Nephron progenitor cell (in vitro differentiated cells): Measurements from ENCODE around the gene LCAT.
A peak's percentile ranks its signal among the peaks of the same experiment; 100 is the strongest.

Experiments used
- DNase-seq: peaks from one replicate; pipeline ENCODE4 v3.0.0; 2021
- H3K27ac Mint-ChIP-seq: 2 replicates; pipeline ENCODE4 v1.8.0; 2021; ENCODE audit warnings: mild to moderate bottlenecking, moderate library complexity, mixed read lengths
- H3K27me3 Mint-ChIP-seq: 2 replicates; pipeline ENCODE4 v1.8.0; 2021; ENCODE audit warnings: mild to moderate bottlenecking, low read depth, mixed read lengths; ENCODE audit not compliant: poor library complexity
- H3K36me3 Mint-ChIP-seq: 2 replicates; pipeline ENCODE4 v1.8.0; 2021; ENCODE audit warnings: low read depth, mixed read lengths
- H3K4me1 Mint-ChIP-seq: 2 replicates; pipeline ENCODE4 v1.8.0; 2021; ENCODE audit warnings: mixed read lengths
- H3K4me3 Mint-ChIP-seq: 2 replicates; pipeline ENCODE4 v1.8.0; 2021; ENCODE audit warnings: mild to moderate bottlenecking, moderate library complexity, mixed read lengths
- H3K9me3 Mint-ChIP-seq: 2 replicates; pipeline ENCODE4 v1.8.0; 2021; ENCODE audit warnings: mild to moderate bottlenecking, moderate library complexity, mixed read lengths
- TF ChIP-seq, protein P1 (sequence below): fragments of 200-600 bp; sonication (generic); IDR thresholded peaks from 2 replicates; pipeline ENCODE4 v1.5.0; 2021; ENCODE audit warnings: antibody characterized with exemption

The LCAT gene

DNA sequence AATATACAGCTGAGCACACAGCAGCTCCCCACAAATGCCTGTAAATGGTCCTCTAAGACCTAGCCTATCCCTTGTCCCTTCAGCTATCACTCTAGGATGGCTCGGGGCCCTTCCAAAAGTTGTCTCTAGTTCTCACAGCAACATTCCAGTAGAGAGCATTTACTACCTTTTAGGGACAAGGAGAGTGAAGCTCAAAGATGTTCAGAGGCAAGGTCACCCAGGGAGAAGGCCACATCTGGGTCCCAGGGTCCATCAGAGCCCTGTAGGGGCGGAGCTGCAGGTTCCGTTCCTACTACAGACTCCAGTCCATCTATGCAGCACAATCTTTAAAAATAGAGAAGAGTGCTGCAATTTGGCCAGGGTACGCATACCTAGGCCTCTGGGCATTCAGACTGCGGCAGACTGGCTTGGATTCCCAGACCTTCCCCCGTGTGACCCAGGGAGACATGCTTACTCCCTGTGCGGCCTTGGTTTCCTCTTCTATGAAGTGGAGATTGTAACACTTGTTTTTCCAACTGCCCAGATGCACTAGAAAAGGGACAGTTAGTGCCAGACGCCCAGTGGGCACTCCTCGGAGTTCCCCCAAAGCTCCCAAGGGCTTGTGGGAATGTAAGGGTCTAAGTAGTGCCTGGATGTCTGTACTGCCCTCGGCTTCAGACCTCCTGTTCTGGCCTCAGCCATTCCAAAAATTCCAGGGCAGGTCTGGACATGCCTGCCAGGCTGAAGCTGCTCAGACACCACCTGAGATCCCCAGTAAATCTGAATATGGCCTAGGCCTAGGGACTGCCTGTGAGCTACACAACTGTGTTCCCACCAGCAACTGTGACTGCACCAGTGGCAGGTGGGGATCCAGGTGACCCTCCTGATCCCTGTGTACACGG is 22.0 kb upstream of the LCAT start:
- Mint-ChIP-seq H3K36me3 (peaks cover 17% of the 10 kb centered on the region), H3K9me3 (no peaks in the 10 kb centered on the region), H3K4me3 (peak overlapping the region; percentile 98), H3K27ac (peak overlapping the region; percentile 34), H3K27me3 (peaks cover 11% of the 10 kb centered on the region), H3K4me1 (peaks cover 60% of the 10 kb centered on the region)
- TF ChIP-seq, protein P1, sequence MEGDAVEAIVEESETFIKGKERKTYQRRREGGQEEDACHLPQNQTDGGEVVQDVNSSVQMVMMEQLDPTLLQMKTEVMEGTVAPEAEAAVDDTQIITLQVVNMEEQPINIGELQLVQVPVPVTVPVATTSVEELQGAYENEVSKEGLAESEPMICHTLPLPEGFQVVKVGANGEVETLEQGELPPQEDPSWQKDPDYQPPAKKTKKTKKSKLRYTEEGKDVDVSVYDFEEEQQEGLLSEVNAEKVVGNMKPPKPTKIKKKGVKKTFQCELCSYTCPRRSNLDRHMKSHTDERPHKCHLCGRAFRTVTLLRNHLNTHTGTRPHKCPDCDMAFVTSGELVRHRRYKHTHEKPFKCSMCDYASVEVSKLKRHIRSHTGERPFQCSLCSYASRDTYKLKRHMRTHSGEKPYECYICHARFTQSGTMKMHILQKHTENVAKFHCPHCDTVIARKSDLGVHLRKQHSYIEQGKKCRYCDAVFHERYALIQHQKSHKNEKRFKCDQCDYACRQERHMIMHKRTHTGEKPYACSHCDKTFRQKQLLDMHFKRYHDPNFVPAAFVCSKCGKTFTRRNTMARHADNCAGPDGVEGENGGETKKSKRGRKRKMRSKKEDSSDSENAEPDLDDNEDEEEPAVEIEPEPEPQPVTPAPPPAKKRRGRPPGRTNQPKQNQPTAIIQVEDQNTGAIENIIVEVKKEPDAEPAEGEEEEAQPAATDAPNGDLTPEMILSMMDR = no peak
- DNase-seq = no peak

DNA sequence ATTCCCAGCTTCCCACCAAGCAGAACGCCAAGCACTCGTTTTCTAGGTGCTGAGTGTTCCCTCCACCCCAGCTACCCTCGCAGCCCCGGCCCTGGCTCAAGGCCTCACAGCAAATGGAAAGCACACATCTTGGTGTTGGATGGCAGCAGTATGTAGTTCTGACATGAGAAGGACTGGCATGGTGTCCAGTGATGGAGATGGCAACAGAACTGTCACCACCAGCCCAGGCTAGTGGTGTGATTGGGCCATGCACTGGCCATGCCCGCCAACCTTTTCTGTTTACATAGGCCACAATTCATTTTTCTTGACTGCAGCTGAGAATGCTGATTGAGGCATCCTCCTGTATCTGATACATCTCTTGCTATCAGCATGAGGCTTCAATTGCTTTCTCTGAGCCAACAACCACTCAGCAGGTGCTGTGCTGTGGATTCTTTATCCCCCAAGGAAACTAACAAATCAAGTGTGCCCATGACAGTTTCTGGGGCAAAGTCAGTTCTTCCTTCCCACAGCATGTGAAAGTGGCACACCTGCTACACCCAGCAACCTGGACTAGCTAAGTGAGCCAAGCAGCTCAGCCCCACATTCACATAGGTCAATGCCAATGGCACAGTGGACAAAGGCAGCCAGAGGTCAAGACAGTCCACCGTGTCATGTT is 20.7 kb upstream of the LCAT start:
- H3K4me1 Mint-ChIP-seq = peaks cover 52% of the 10 kb centered on the region
- no peak for DNase-seq
- TF ChIP-seq, protein P1 = no peak
- peaks cover 24% of the 10 kb centered on the region for H3K36me3 Mint-ChIP-seq
- H3K4me3 Mint-ChIP-seq = no peak overlapping the region
- no peak overlapping the region for H3K27ac Mint-ChIP-seq
- H3K27me3 Mint-ChIP-seq = peaks cover 8% of the 10 kb centered on the region
- no peaks in the 10 kb centered on the region for H3K9me3 Mint-ChIP-seq

DNA sequence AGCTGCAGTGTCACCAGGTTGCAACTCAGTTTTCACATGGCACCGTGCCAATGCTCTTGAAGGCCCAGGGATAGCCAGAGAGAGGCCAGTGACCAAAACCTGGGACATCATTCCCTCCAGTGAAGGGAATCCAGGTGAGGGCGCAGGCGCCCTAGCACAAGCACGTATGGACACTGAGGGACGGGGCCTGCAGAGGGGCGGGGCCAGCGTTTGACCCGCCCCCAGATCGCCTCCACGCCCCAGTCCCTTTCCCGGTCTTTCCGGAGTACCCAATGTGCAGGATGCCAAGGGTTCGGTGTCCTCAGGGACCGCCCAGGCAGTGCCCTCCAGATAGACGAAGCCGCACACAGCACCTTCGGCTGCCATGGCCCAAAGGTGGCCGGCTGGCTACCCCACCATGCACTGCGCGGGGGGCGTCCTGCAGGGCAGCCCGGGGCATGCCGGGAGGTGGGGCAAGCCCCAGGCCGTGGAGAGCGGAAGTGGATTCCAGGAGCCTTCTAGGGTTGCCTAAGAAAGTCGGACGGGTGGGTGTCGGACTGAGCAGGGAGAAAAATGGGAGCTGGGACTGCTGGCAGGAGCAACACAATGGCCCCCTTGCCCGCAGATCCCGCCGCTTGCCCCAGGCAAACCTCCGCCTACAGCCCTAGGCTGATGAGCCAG is 19.9 kb upstream of the LCAT start:
- H3K4me3 Mint-ChIP-seq = no peak overlapping the region
- DNase-seq = no peak
- H3K27ac Mint-ChIP-seq = no peak overlapping the region
- H3K9me3 Mint-ChIP-seq = no peaks in the 10 kb centered on the region
- peaks cover 8% of the 10 kb centered on the region for H3K27me3 Mint-ChIP-seq
- H3K36me3 Mint-ChIP-seq = peaks cover 24% of the 10 kb centered on the region
- H3K4me1 Mint-ChIP-seq = peaks cover 45% of the 10 kb centered on the region
- TF ChIP-seq, protein P1 = no peak

DNA sequence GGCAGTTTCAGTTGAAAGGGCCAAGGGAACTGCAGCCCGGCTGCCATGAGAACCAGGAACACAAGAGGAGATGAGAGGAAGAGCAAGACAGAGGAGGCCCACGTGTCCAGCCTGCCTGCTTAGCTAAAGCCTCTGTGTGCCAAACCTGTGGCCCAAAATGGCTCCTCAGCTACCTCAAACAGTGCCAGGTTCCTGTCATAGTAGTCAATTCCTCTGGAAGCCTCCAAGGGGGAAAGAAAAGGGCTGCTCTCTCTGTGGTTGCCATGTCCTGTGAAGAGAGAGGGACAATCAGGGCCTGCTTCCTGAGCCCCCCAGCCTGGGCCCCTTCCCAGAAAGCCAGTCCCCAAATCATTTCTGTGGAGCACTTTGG is 19.4 kb upstream of the LCAT start:
- TF ChIP-seq, protein P1 = no peak
- Mint-ChIP-seq H3K9me3 (no peaks in the 10 kb centered on the region), H3K4me3 (no peak overlapping the region), H3K27ac (no peak overlapping the region), H3K36me3 (peaks cover 29% of the 10 kb centered on the region), H3K4me1 (peaks cover 45% of the 10 kb centered on the region), H3K27me3 (peaks cover 10% of the 10 kb centered on the region)
- DNase-seq = no peak

DNA sequence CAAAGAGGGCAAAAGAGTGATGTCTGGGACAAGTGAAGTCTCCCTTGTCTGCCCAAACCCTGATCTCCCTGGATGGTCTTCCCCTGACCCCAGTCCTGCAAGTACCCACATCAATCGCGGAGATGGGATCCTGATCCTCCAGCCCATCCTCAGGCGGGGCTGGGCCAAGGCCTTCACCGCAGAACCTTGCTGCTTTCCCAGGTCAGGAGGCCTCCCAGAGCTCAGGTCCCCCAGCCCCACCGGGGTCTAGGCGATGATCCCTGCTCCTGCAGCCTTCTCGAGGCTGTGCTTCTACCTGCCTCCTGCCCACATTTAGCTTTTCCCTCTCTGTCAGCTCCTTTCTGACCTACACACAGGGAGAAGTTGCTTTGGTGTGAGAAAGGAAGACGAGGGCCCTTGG is 18.2 kb upstream of the LCAT start:
- TF ChIP-seq, protein P1 = no peak
- no peak overlapping the region for H3K27ac Mint-ChIP-seq
- H3K9me3 Mint-ChIP-seq = no peaks in the 10 kb centered on the region
- DNase-seq = no peak
- H3K4me1 Mint-ChIP-seq = peaks cover 36% of the 10 kb centered on the region
- peaks cover 8% of the 10 kb centered on the region for H3K27me3 Mint-ChIP-seq
- H3K36me3 Mint-ChIP-seq = peaks cover 32% of the 10 kb centered on the region
- no peak overlapping the region for H3K4me3 Mint-ChIP-seq
